Testis (tissue), 2 donors: ENCODE data around the gene AOX1.
"Not testable (repeated sequence)": the region's sequence is repeated elsewhere in the genome, so short reads cannot be mapped to it uniquely, and the experiment has no call there.

Experiments
- POLR2A ChIP-seq: fragments of 450-650 bp; IDR thresholded peaks from one replicate; pipeline ENCODE4 v1.6.1; 2017; ENCODE audit warnings: antibody characterized with exemption, mild to moderate bottlenecking, moderate library complexity
- TF ChIP-seq, protein P1 (sequence below), 3 experiments: fragments of 450-650 bp in 2 of 3; fragments of 200-600 bp in 1 of 3; sonication (generic) in 1 of 3; IDR thresholded peaks; one replicate each; pipeline ENCODE4 v1.5.1; 2016 to 2019; ENCODE audit warnings: antibody characterized with exemption in 3 of 3, mild to moderate bottlenecking in 2 of 3, moderate library complexity in 1 of 3

DNA sequence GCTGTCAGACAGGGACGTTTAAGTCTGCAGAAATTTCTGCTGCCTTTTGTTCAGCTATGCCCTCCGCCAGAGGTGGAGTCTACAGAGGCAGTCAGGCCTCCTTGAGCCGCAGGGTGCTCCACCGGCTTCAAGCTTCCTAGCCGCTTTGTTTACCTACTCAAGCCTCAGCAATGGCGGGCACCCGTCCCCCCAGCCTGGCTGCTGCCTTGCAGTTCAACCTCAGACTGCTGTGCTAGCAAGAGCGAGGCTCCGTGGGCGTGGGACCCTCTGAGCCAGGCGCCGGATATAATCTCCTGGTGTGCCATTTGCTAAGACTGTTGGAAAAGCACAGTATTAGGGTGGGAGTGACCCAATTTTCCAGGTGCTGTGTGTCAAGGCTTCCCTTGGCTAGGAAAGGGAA lies 19.2 kb upstream of the AOX1 start:
- TF ChIP-seq, protein P1, sequence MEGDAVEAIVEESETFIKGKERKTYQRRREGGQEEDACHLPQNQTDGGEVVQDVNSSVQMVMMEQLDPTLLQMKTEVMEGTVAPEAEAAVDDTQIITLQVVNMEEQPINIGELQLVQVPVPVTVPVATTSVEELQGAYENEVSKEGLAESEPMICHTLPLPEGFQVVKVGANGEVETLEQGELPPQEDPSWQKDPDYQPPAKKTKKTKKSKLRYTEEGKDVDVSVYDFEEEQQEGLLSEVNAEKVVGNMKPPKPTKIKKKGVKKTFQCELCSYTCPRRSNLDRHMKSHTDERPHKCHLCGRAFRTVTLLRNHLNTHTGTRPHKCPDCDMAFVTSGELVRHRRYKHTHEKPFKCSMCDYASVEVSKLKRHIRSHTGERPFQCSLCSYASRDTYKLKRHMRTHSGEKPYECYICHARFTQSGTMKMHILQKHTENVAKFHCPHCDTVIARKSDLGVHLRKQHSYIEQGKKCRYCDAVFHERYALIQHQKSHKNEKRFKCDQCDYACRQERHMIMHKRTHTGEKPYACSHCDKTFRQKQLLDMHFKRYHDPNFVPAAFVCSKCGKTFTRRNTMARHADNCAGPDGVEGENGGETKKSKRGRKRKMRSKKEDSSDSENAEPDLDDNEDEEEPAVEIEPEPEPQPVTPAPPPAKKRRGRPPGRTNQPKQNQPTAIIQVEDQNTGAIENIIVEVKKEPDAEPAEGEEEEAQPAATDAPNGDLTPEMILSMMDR (IDR thresholded peaks at IDR 0.05): not testable (repeated sequence)
- TF ChIP-seq POLR2A: not testable (repeated sequence)
